SH-SY5Y (cell line): Measurements from ENCODE around the gene RASAL2.

Experiments
- GATA2 ChIP-seq: IDR thresholded peaks from 2 replicates; pipeline ENCODE4 v1.6.1; 2011; ENCODE audit warnings: mild to moderate bottlenecking, low read depth, low read length
- GATA3 ChIP-seq: IDR thresholded peaks from 2 replicates; pipeline ENCODE4 v1.6.1; 2011; ENCODE audit warnings: low read depth, mild to moderate bottlenecking, low read length, moderate library complexity

GRCh38 chr1:178172939-178173338, 79.0 kb downstream of the RASAL2 start:
- TF ChIP-seq GATA3: no peak
- TF ChIP-seq GATA2: no peak
